ENCODE results near the gene OR10K1. TPM values are rescaled to one million over a fixed set of nuclear protein-coding genes. Genes with fewer than 3 reads are reported as not detected.

OR10K1 gene
- total RNA-seq, 1 experiment from 2014 or later, result not detected

DNA sequence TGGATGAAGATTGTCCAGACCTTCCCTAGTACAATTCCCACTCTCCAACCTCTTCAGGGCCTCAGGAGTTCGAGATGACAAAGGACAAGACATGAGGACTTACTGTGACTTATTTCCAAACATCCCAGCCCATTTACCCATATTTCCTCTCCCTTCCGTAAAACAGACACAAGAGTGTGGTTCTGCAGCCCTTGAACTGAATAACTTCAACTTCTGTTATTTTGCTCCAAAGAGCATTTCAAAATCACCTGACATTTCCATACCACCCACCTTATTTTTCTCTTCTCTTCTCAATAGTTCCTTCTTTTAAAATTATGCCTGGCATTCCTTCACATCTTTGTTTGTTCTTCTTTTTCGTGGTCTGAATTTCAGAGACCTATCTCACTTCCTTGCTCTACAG lies 26.9 kb upstream of the OR10K1 start:
- Histone ChIP-seq H3K4me3 (replicated peaks in 1 of 2; ENCODE audit: low read depth in 1 of 2, low read length in 2 of 2) (no peak overlapping the region), H3K9me2 (ENCODE audit: insufficient read depth) (no peaks in the 10 kb centered on the region), H3K4me1 (ENCODE audit: control insufficient read depth in 1 of 2, insufficient read depth in 2 of 2, low read length in 2 of 2) (no peaks in the 10 kb centered on the region), H3K9ac (ENCODE audit: low read length) (no peak overlapping the region), H3K27ac (ENCODE audit: low read depth, low read length) (no peak overlapping the region), H3K27me3 (ENCODE audit: insufficient read depth, low read length) (no peaks in the 10 kb centered on the region), H4K20me1 (ENCODE audit: insufficient read depth) (no peaks in the 10 kb centered on the region), H3K79me2 (ENCODE audit: insufficient read depth, low read length) (no peaks in the 10 kb centered on the region), H3K4me2 (ENCODE audit: low read length) (no peak overlapping the region), H3K36me3 (ENCODE audit: control insufficient read depth in 1 of 2, insufficient read depth in 2 of 2, low read length in 2 of 2) (no peaks in the 10 kb centered on the region), H3K9me3 (ENCODE audit: control insufficient read depth in 1 of 2, insufficient read depth in 1 of 2, low read depth in 1 of 2, low read length in 2 of 2) (no peaks in the 10 kb centered on the region), H2AFZ (ENCODE audit: low read depth, low read length, poor library complexity, severe bottlenecking) (no peak overlapping the region)
- TF ChIP-seq FOSL1 (IDR thresholded peaks at IDR 0.05; ENCODE audit: low read depth), result no peak
- no peak for TF ChIP-seq POLR2A (IDR thresholded peaks at IDR 0.05; ENCODE audit: borderline replicate concordance, extremely low read depth, insufficient read depth, insufficient read length)
- no peak for TF ChIP-seq EGR1 (IDR thresholded peaks at IDR 0.05; ENCODE audit: low read depth)
- TF ChIP-seq SRF (IDR thresholded peaks at IDR 0.05; ENCODE audit: low read depth), result no peak
- no peak for TF ChIP-seq ZBTB33 (IDR thresholded peaks at IDR 0.05; ENCODE audit: extremely low read depth, insufficient replicate concordance, low read length)
- TF ChIP-seq, protein P1, sequence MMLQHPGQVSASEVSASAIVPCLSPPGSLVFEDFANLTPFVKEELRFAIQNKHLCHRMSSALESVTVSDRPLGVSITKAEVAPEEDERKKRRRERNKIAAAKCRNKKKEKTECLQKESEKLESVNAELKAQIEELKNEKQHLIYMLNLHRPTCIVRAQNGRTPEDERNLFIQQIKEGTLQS (IDR thresholded peaks at IDR 0.05), result no peak
- TF ChIP-seq ZNF274 (IDR thresholded peaks at IDR 0.05; ENCODE audit: low read depth, low read length), result no peak
- TF ChIP-seq YY1 (IDR thresholded peaks at IDR 0.05; ENCODE audit: extremely low read depth, insufficient replicate concordance, low read depth, low read length), result no peak
- no peak for TF ChIP-seq EZH2phosphoT487 (IDR thresholded peaks at IDR 0.05; ENCODE audit: borderline replicate concordance)
- TF ChIP-seq POLR2AphosphoS5 (IDR thresholded peaks at IDR 0.05; ENCODE audit: low read depth, low read length), result no peak
- no peak for TF ChIP-seq SIN3A (IDR thresholded peaks at IDR 0.05; ENCODE audit: low read depth)
- ATAC-seq (no peak), DNase-seq (ENCODE audit: low read depth, low spot score) (no peak)
- intact Hi-C loops (cut with micrococcal nuclease), result no loop called here
- ChIA-PET CTCF (no interaction called here), RAD21 (ENCODE audit: low non-redundant PET in 1 of 2, low total read pairs in 2 of 2, uncharacterized antibody in 2 of 2, unreplicated experiment in 2 of 2) (no interaction called here), POLR2A (no interaction called here)
- BruUV-seq (replicated peaks), result no TSS peak

Measured in HCT116 (cell line).